Measurements from ENCODE around the gene MRPL21. TPM values are rescaled to one million over a fixed set of nuclear protein-coding genes. Genes with fewer than 3 reads are reported as not detected.

The MRPL21 gene
- total RNA-seq, 1 donor from 2014 or later = 69.1 TPM

GRCh38 chr11:68938088-68938487 lies 34.5 kb upstream of the MRPL21 start:
- Mint-ChIP-seq H3K36me3 (ENCODE audit: low read depth, unreplicated experiment) (peaks cover 8% of the 10 kb centered on the region), H3K27me3 (ENCODE audit: low read depth, unreplicated experiment) (no peaks in the 10 kb centered on the region), H3K27ac (ENCODE audit: unreplicated experiment) (no peak overlapping the region), H3K4me1 (ENCODE audit: low read depth, unreplicated experiment) (peaks cover 2% of the 10 kb centered on the region), H3K9me3 (ENCODE audit: unreplicated experiment) (no peaks in the 10 kb centered on the region), H3K4me3 (ENCODE audit: unreplicated experiment) (no peak overlapping the region)
- Histone ChIP-seq H2AFZ (ENCODE audit: low read depth, low read length) (no peak overlapping the region), H3K4me2 (ENCODE audit: low read length) (no peak overlapping the region), H3K36me3 (ENCODE audit: insufficient read depth, low read length) (no peaks in the 10 kb centered on the region), H3K27me3 (ENCODE audit: insufficient read depth, low read length) (no peaks in the 10 kb centered on the region), H3K9ac (ENCODE audit: low read length) (no peak overlapping the region), H3K4me1 (ENCODE audit: insufficient read depth, low read length) (no peaks in the 10 kb centered on the region), H4K20me1 (ENCODE audit: insufficient read depth, low read length) (peaks cover under 1% of the 10 kb centered on the region), H3K27ac (ENCODE audit: low read depth, low read length) (no peak overlapping the region), H3K4me3 (ENCODE audit: insufficient read depth, low read depth, low read length) (no peak overlapping the region), H3K79me2 (ENCODE audit: insufficient read depth, low read length) (no peaks in the 10 kb centered on the region), H3K9me3 (ENCODE audit: insufficient read depth, low read depth, low read length) (no peaks in the 10 kb centered on the region)
- TF ChIP-seq EZH2 (IDR thresholded peaks at IDR 0.05; ENCODE audit: insufficient read depth, low read length) (no peak), CTCF (IDR thresholded peaks at IDR 0.05; ENCODE audit: insufficient read depth, low read depth, low read length) (no peak)
- DNase-seq (ENCODE audit: low read depth) (no peak), FAIRE-seq (no peak)

- H3K27ac ChIP-seq (ENCODE audit: low read depth, low read length) = no peak overlapping the region
- H3K36me3 Mint-ChIP-seq (ENCODE audit: low read depth, unreplicated experiment) = peaks cover 13% of the 10 kb centered on the region
- no peak overlapping the region for H2AFZ ChIP-seq (ENCODE audit: low read depth, low read length)
- H3K36me3 ChIP-seq (ENCODE audit: insufficient read depth, low read length) = no peaks in the 10 kb centered on the region
- no peak for FAIRE-seq
- H3K4me1 ChIP-seq (ENCODE audit: insufficient read depth, low read length) = no peaks in the 10 kb centered on the region
- H3K4me1 Mint-ChIP-seq (ENCODE audit: low read depth, unreplicated experiment) = no peaks in the 10 kb centered on the region
- H3K79me2 ChIP-seq (ENCODE audit: insufficient read depth, low read length) = no peaks in the 10 kb centered on the region
- H3K4me3 ChIP-seq (ENCODE audit: insufficient read depth, low read depth, low read length) = no peak overlapping the region
- H3K27me3 Mint-ChIP-seq (ENCODE audit: low read depth, unreplicated experiment) = no peaks in the 10 kb centered on the region
- H3K9me3 ChIP-seq (ENCODE audit: insufficient read depth, low read depth, low read length) = no peaks in the 10 kb centered on the region
- no peak for TF ChIP-seq CTCF (IDR thresholded peaks at IDR 0.05; ENCODE audit: insufficient read depth, low read depth, low read length)
- no peak for TF ChIP-seq EZH2 (IDR thresholded peaks at IDR 0.05; ENCODE audit: insufficient read depth, low read length)
- H3K9me3 Mint-ChIP-seq (ENCODE audit: unreplicated experiment) = no peaks in the 10 kb centered on the region
- DNase-seq (ENCODE audit: low read depth) = no peak
- H4K20me1 ChIP-seq (ENCODE audit: insufficient read depth, low read length) = peaks cover 8% of the 10 kb centered on the region
- H3K4me3 Mint-ChIP-seq (ENCODE audit: unreplicated experiment) = no peak overlapping the region
- H3K27me3 ChIP-seq (ENCODE audit: insufficient read depth, low read length) = no peaks in the 10 kb centered on the region
- H3K27ac Mint-ChIP-seq (ENCODE audit: unreplicated experiment) = no peak overlapping the region
- no peak overlapping the region for H3K4me2 ChIP-seq (ENCODE audit: low read length)
- H3K9ac ChIP-seq (ENCODE audit: low read length) = no peak overlapping the region
Observed at GRCh38 chr11:68936676-68937620, 33.3 kb upstream of the MRPL21 start.

GRCh38 chr11:68936358-68936636 lies 32.7 kb upstream of the MRPL21 start:
- no peak overlapping the region for H2AFZ ChIP-seq (ENCODE audit: low read depth, low read length)
- H3K9me3 ChIP-seq (ENCODE audit: insufficient read depth, low read depth, low read length) = no peaks in the 10 kb centered on the region
- TF ChIP-seq CTCF (IDR thresholded peaks at IDR 0.05; ENCODE audit: insufficient read depth, low read depth, low read length) = no peak
- no peak for TF ChIP-seq EZH2 (IDR thresholded peaks at IDR 0.05; ENCODE audit: insufficient read depth, low read length)
- no peaks in the 10 kb centered on the region for H3K79me2 ChIP-seq (ENCODE audit: insufficient read depth, low read length)
- no peaks in the 10 kb centered on the region for H3K27me3 ChIP-seq (ENCODE audit: insufficient read depth, low read length)
- H4K20me1 ChIP-seq (ENCODE audit: insufficient read depth, low read length) = peaks cover 8% of the 10 kb centered on the region
- no peak overlapping the region for H3K9ac ChIP-seq (ENCODE audit: low read length)
- no peaks in the 10 kb centered on the region for H3K36me3 ChIP-seq (ENCODE audit: insufficient read depth, low read length)
- no peaks in the 10 kb centered on the region for H3K27me3 Mint-ChIP-seq (ENCODE audit: low read depth, unreplicated experiment)
- H3K27ac ChIP-seq (ENCODE audit: low read depth, low read length) = no peak overlapping the region
- H3K4me1 Mint-ChIP-seq (ENCODE audit: low read depth, unreplicated experiment) = no peaks in the 10 kb centered on the region
- DNase-seq (ENCODE audit: low read depth) (no peak), FAIRE-seq (no peak)
- H3K4me3 ChIP-seq (ENCODE audit: insufficient read depth, low read depth, low read length) = no peak overlapping the region
- peaks cover 14% of the 10 kb centered on the region for H3K36me3 Mint-ChIP-seq (ENCODE audit: low read depth, unreplicated experiment)
- no peaks in the 10 kb centered on the region for H3K4me1 ChIP-seq (ENCODE audit: insufficient read depth, low read length)
- H3K9me3 Mint-ChIP-seq (ENCODE audit: unreplicated experiment) = no peaks in the 10 kb centered on the region
- no peak overlapping the region for H3K4me3 Mint-ChIP-seq (ENCODE audit: unreplicated experiment)
- H3K4me2 ChIP-seq (ENCODE audit: low read length) = no peak overlapping the region
- H3K27ac Mint-ChIP-seq (ENCODE audit: unreplicated experiment) = no peak overlapping the region

Measured in astrocyte (in vitro differentiated cells and primary cell).